SK-N-SH (cell line): ENCODE measurements around the gene CENPP. TPM values are rescaled to one million over a fixed set of nuclear protein-coding genes. Genes with fewer than 3 reads are reported as not detected.

Experiments
- CTCF ChIA-PET: fragments of 300-600, 350-600 bp; formaldehyde crosslinking; extraction: SDS; loops from one replicate; lab custom pipeline; 2021; lab: Yijun Ruan, JAX
- POLR2A ChIA-PET: fragments of 350-600 bp; sonication (Branson Sonifier 250); formaldehyde crosslinking; extraction: SDS; loops from one replicate; lab custom pipeline; 2020; ENCODE audit warnings: antibody characterized with exemption, inconsistent platforms; lab: Yijun Ruan, JAX
- DNase-seq: peaks from one replicate; pipeline ENCODE4 v3.0.0; 2012
- H2AFZ ChIP-seq: fragments of 200-600 bp; sonication (generic); 2 replicates; pipeline ENCODE4 v1.8.1; 2016; ENCODE audit warnings: antibody characterized with exemption, mild to moderate bottlenecking, low read depth
- H3F3A ChIP-seq: fragments of 200-600 bp; sonication (generic); replicated peaks from 2 replicates; pipeline ENCODE3; 2016; ENCODE audit warnings: antibody characterized with exemption, mild to moderate bottlenecking; ENCODE audit not compliant: insufficient read depth
- H3K27ac ChIP-seq, 2 experiments: fragments of 200-500 bp in 1 of 2; fragments of 200-600 bp in 1 of 2; sonication (Bioruptor generic) in 1 of 2; sonication (generic), shearing (Covaris generic) in 1 of 2; 2 replicates each; pipeline versions ENCODE4 v1.5.1 to v1.6.1; 2014 to 2016; ENCODE audit warnings: low read depth in 2 of 2, inconsistent platforms in 1 of 2, low read length in 1 of 2, mild to moderate bottlenecking in 1 of 2, mixed read lengths in 1 of 2
- H3K27me3 ChIP-seq: fragments of 200-600 bp; sonication (generic), shearing (Covaris generic); 2 replicates; pipeline ENCODE4 v1.6.1; 2016; ENCODE audit warnings: mixed run types; ENCODE audit not compliant: insufficient read depth
- H3K36me3 ChIP-seq, 2 experiments: fragments of 200-500 bp in 1 of 2; fragments of 200-600 bp in 1 of 2; sonication (Bioruptor generic) in 1 of 2; sonication (generic) in 1 of 2; replicated peaks in 1 of 2; 2 replicates each; pipeline versions ENCODE3 to v1.5.1; 2014 to 2016; ENCODE audit warnings: low read length in 1 of 2, mild to moderate bottlenecking in 1 of 2; ENCODE audit not compliant: insufficient read depth in 2 of 2, control insufficient read depth in 1 of 2
- H3K4me1 ChIP-seq, 2 experiments: fragments of 200-500 bp in 1 of 2; fragments of 200-600 bp in 1 of 2; sonication (Bioruptor generic) in 1 of 2; sonication (generic), shearing (Covaris generic) in 1 of 2; 2 replicates each; pipeline versions ENCODE4 v1.5.1 to v1.6.1; 2014 to 2016; ENCODE audit warnings: low read depth in 1 of 2, low read length in 1 of 2, mixed run types in 1 of 2; ENCODE audit not compliant: insufficient read depth in 2 of 2, control insufficient read depth in 1 of 2
- H3K4me2 ChIP-seq: fragments of 200-600 bp; sonication (generic), shearing (Covaris generic); 2 replicates; pipeline ENCODE4 v1.6.1; 2017; ENCODE audit warnings: mixed run types
- H3K4me3 ChIP-seq, 2 experiments: fragments of 200-500 bp in 1 of 2; fragments of 200-600 bp in 1 of 2; sonication (Bioruptor generic) in 1 of 2; sonication (generic), shearing (Covaris generic) in 1 of 2; 2 replicates each; pipeline versions ENCODE4 v1.5.1 to v1.8.1; 2014 to 2016; ENCODE audit warnings: low read depth in 2 of 2, inconsistent platforms in 1 of 2, low read length in 1 of 2, mild to moderate bottlenecking in 1 of 2, mixed read lengths in 1 of 2, moderate library complexity in 1 of 2
- H3K79me2 ChIP-seq: fragments of 200-600 bp; sonication (generic); 2 replicates; pipeline ENCODE4 v1.8.1; 2017; ENCODE audit warnings: mild to moderate bottlenecking; ENCODE audit not compliant: insufficient read depth
- H3K9ac ChIP-seq: fragments of 200-600 bp; sonication (generic); 2 replicates; pipeline ENCODE4 v1.6.1; 2017; ENCODE audit warnings: mixed run types
- H3K9me2 ChIP-seq: fragments of 200-600 bp; sonication (generic); 2 replicates; pipeline ENCODE4 v1.6.1; 2017; ENCODE audit warnings: mixed run types
- H3K9me3 ChIP-seq: fragments of 200-600 bp; sonication (generic); 2 replicates; pipeline ENCODE4 v1.6.1; 2017; ENCODE audit warnings: mixed run types, mild to moderate bottlenecking, moderate library complexity
- H4K20me1 ChIP-seq: fragments of 200-600 bp; sonication (generic); 2 replicates; pipeline ENCODE4 v1.6.1; 2017; ENCODE audit warnings: mild to moderate bottlenecking, mixed run types; ENCODE audit not compliant: insufficient read depth
- EZH2phosphoT487 ChIP-seq: fragments of 200-600 bp; sonication (generic); IDR thresholded peaks from 2 replicates; pipeline ENCODE4 v1.6.1; 2017; ENCODE audit warnings: low read depth, mixed run types, mild to moderate bottlenecking, antibody characterized with exemption, moderate library complexity, borderline replicate concordance
- FOXJ3 ChIP-seq: sonication (generic); formaldehyde crosslinking; IDR thresholded peaks from 2 replicates; pipeline ENCODE4 v1.5.1; 2020; ENCODE audit warnings: mild to moderate bottlenecking, missing genetic modification reagents
- GABPA ChIP-seq: IDR thresholded peaks from 2 replicates; pipeline ENCODE4 v1.4.0; 2012; ENCODE audit warnings: low read depth, mild to moderate bottlenecking
- GATA2 ChIP-seq: sonication (generic); formaldehyde crosslinking; IDR thresholded peaks from 2 replicates; pipeline ENCODE4 v1.5.0; 2020; ENCODE audit warnings: mild to moderate bottlenecking, missing genetic modification reagents
- MEF2A ChIP-seq: IDR thresholded peaks from 2 replicates; pipeline ENCODE4 v1.4.0; 2012; ENCODE audit warnings: low read depth, borderline replicate concordance
- NRF1 ChIP-seq: IDR thresholded peaks from 2 replicates; pipeline ENCODE4 v1.6.1; 2012; ENCODE audit warnings: low read depth, mild to moderate bottlenecking, low read length
- POLR2AphosphoS5 ChIP-seq: IDR thresholded peaks from 2 replicates; pipeline ENCODE4 v1.6.1; 2012; ENCODE audit warnings: low read depth, low read length
- SIN3A ChIP-seq: IDR thresholded peaks from 2 replicates; pipeline ENCODE4 v1.6.1; 2012; ENCODE audit warnings: low read depth, mild to moderate bottlenecking, low read length, moderate library complexity, borderline replicate concordance
- SMC3 ChIP-seq: IDR thresholded peaks from 2 replicates; pipeline ENCODE4 v1.6.1; 2012; ENCODE audit warnings: low read depth, low read length, improper control_type of control experiment
- TAF1 ChIP-seq: IDR thresholded peaks from 2 replicates; pipeline ENCODE4 v1.6.1; 2012; ENCODE audit warnings: low read depth, mild to moderate bottlenecking, low read length, moderate library complexity, borderline replicate concordance
- TCF12 ChIP-seq: IDR thresholded peaks from 2 replicates; pipeline ENCODE4 v1.4.0; 2012
- YY1 ChIP-seq: IDR thresholded peaks from 2 replicates; pipeline ENCODE4 v1.4.0; 2012; ENCODE audit warnings: low read depth, mild to moderate bottlenecking
- WGBS: methylation state at CpG from one replicate; pipeline ENCODE4 v1.1.6; 2017; ENCODE audit warnings: low lambda C conversion rate; 5-methylcytosine and 5-hydroxymethylcytosine counted together
- polyA plus RNA-seq, 3 experiments: library from polyadenylated mRNA; depleted of rRNA; stranded (reverse); fragments of >200 nt; gene quantifications; 2 replicates each; pipeline ENCODE4 v1.2.3, GENCODE V29; 2012
- TF ChIP-seq, protein P1 (sequence below): fragments of 150-350 bp; IDR thresholded peaks from 2 replicates; pipeline ENCODE4 v1.6.1; 2017; ENCODE audit warnings: antibody characterized with exemption, low read length, low read depth, borderline replicate concordance
- TF ChIP-seq, protein P2 (sequence below): fragments of 150-350 bp; IDR thresholded peaks from 2 replicates; pipeline ENCODE4 v1.6.1; 2016; ENCODE audit warnings: mild to moderate bottlenecking, low read depth, low read length

Gene CENPP
- polyA plus RNA-seq, 1 of the 3 experiments (the other 2 are of a cell fraction) = 1.3 TPM

DNA sequence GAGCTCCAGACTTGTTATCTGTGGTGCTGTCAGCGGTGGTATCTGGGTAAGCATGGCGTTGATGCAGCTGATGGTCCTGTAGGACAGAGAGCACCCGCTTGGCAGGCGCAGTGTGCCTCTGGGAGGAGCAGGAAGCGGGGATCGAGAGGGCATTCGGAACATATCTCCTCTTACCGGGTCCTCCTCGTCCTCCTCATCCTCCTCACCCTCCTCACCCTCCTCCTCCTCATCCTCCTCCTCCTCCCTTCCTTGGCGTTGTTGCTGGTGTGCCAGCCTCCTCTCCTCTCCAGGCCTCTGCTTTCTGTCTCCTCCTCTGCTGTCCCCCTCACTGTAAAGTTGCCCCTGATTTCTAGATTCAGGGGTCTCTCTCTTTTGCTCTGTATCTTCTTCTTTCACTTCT lies 188.9 kb downstream of the CENPP start:
- no peaks in the 10 kb centered on the region for H3K36me3 ChIP-seq
- no peak overlapping the region for H3K4me2 ChIP-seq
- ChIA-PET CTCF (interaction anchor here (0.6 kb wide), 1 partner anchor 19 kb away, joined by 3 read pairs; no protein-coding TSS in a partner anchor), POLR2A (no interaction called here)
- no peak overlapping the region for H3K27ac ChIP-seq
- no peak overlapping the region for H2AFZ ChIP-seq
- H3K4me1 ChIP-seq = peaks cover 0 to 7% of the 10 kb centered on the region in 2 experiments; a peak in 1 of 4 replicates
- H3K4me3 ChIP-seq = no peak overlapping the region
- WGBS = 91% methylated on average over 10 of the region's 10 CpGs
- no peaks in the 10 kb centered on the region for H3K27me3 ChIP-seq
- TF ChIP-seq SMC3 (no peak), NRF1 (no peak), TCF12 (no peak), GABPA (no peak), TAF1 (no peak)
- H4K20me1 ChIP-seq = no peaks in the 10 kb centered on the region
- no peaks in the 10 kb centered on the region for H3K9me2 ChIP-seq
- no peak for DNase-seq
- H3K9me3 ChIP-seq = no peaks in the 10 kb centered on the region
- no peaks in the 10 kb centered on the region for H3F3A ChIP-seq
- no peaks in the 10 kb centered on the region for H3K79me2 ChIP-seq
- H3K9ac ChIP-seq = no peak overlapping the region

DNA sequence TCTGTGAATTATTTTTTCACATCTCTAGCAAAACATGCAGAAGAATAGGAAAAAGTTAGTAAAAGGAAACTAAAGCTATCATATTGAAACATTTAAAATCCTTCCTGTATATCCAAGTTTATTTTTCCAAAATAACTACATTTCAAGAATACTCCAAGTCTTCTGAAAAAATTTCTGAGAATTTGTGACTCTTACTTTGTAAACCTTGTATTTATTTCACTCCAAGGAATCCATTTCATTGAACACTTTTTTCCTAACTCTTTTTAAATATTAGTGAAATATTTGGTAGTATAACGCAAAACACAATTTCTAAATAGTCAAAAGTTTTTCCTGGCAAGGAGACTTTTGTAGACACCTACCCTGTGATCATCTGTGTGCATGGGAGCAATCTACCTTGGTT lies 190.8 kb downstream of the CENPP start:
- no peaks in the 10 kb centered on the region for H3K9me3 ChIP-seq
- H4K20me1 ChIP-seq = no peaks in the 10 kb centered on the region
- H3K79me2 ChIP-seq = no peaks in the 10 kb centered on the region
- no peak overlapping the region for H3K27ac ChIP-seq
- H3K9ac ChIP-seq = no peak overlapping the region
- TF ChIP-seq FOXJ3 (CRISPR knock-in tag) (no peak), SIN3A (no peak), POLR2AphosphoS5 (no peak), MEF2A (no peak), EZH2phosphoT487 (no peak), YY1 (no peak), GABPA (no peak), GATA2 (CRISPR knock-in tag) (no peak)
- TF ChIP-seq, protein P1, sequence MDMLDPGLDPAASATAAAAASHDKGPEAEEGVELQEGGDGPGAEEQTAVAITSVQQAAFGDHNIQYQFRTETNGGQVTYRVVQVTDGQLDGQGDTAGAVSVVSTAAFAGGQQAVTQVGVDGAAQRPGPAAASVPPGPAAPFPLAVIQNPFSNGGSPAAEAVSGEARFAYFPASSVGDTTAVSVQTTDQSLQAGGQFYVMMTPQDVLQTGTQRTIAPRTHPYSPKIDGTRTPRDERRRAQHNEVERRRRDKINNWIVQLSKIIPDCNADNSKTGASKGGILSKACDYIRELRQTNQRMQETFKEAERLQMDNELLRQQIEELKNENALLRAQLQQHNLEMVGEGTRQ = no peak
- TF ChIP-seq, protein P2, sequence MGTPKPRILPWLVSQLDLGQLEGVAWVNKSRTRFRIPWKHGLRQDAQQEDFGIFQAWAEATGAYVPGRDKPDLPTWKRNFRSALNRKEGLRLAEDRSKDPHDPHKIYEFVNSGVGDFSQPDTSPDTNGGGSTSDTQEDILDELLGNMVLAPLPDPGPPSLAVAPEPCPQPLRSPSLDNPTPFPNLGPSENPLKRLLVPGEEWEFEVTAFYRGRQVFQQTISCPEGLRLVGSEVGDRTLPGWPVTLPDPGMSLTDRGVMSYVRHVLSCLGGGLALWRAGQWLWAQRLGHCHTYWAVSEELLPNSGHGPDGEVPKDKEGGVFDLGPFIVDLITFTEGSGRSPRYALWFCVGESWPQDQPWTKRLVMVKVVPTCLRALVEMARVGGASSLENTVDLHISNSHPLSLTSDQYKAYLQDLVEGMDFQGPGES = no peak
- TF ChIP-seq, all 33 proteins: peak for 0
- H2AFZ ChIP-seq = no peak overlapping the region
- ChIA-PET POLR2A (no interaction called here), CTCF (no interaction called here)
- H3K4me2 ChIP-seq = no peak overlapping the region
- H3K27me3 ChIP-seq = no peaks in the 10 kb centered on the region
- no peaks in the 10 kb centered on the region for H3K9me2 ChIP-seq
- no peaks in the 10 kb centered on the region for H3K36me3 ChIP-seq
- 97% methylated on average over 1 of the region's 1 CpG for WGBS
- H3K4me3 ChIP-seq = no peak overlapping the region
- no peaks in the 10 kb centered on the region for H3F3A ChIP-seq
- peaks cover 0 to 7% of the 10 kb centered on the region in 2 experiments; a peak in 1 of 4 replicates for H3K4me1 ChIP-seq
- DNase-seq = no peak
